Measurements from ENCODE around the gene CDA. TPM values are rescaled to one million over a fixed set of nuclear protein-coding genes. Genes with fewer than 3 reads are reported as not detected.

The CDA gene
- total RNA-seq, 4 donors from 2014 or later = 0.96 to 4.3 (median 3.1) TPM; not detected in 1

DNA sequence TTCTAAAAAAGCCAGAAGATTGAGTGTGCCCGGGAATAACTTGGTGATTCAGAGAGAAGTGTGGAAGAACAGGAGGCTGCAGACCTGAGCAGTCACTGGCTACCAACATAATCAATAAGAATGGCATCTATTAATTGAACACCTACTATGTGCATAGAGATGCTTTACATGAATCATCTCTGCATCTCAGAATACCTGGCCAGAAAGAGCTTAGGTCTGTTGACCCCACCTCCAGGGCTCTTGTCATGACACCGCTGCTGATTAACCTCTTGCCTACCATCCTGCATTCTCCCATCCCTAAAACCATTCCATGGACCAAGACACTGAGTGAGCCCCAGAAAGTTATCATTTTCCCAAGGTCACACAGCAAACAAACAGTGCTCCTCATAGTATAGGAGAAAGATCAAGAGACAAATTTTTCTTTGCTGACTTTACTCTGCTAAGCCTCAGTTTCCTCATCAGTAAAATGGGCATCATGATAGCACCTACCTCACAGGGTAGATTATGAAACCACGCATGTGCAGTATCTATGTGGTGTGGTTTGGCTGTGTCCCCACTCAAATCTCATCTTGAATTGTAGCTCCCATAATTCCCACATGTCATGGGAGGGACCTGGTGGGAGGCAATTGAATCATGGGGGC is 28.1 kb downstream of the CDA start:
- Histone ChIP-seq H3K9me3 (no peaks in the 10 kb centered on the region), H3K4me1 (peaks cover 0 to 31% (median 6%) of the 10 kb centered on the region in 3 donors), H3K36me3 (no peaks in the 10 kb centered on the region), H3K4me3 (no peak overlapping the region), H3K27me3 (no peaks in the 10 kb centered on the region), H3K27ac (peak overlapping the region in 3 of 4 donors; percentile 12 to 60 (median 42))
- WGBS, 2 donors (ENCODE audit: low coverage in 1 of 2) = 63 to 71% methylated on average over 2 to 3 of the region's 3 CpGs
- ATAC-seq = no peak
- TF ChIP-seq POLR2A (IDR thresholded peaks at IDR 0.05) (no peak), EP300 (IDR thresholded peaks at IDR 0.05) (no peak), POLR2AphosphoS5 (IDR thresholded peaks at IDR 0.05) (no peak), CTCF (IDR thresholded peaks at IDR 0.05) (no peak)

- no peak overlapping the region for H3K27ac ChIP-seq
- WGBS, 2 donors (ENCODE audit: low coverage in 1 of 2) = 62% methylated on average over 4 of the region's 4 CpGs; no CpG with 5 or more reads in 1 of the 2 donors
These were observed 29.7 kb downstream of the CDA start for GRCh38 chr1:20618550-20618949.

DNA sequence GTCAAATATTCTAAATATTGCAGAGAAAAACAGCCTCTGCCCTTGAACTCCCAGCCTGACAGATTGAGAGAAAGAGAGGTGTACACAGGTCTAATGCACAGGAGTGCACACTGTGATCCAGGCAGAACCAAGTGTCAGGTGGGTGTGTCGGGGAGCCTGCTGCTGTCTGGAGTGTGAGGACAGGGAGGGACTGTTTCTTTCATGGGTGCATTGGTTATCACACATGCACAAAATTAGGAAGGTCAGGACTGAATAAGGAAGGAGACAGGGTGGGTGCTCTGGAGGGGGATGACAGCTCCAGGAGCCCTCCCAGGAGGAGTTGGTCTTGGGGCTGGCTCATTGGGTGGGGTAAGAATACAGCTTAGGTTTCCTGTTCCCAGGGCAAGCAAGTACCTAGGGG is 31.1 kb downstream of the CDA start:
- H3K4me1 ChIP-seq = peaks cover 0 to 13% (median 3%) of the 10 kb centered on the region in 3 donors
- WGBS, 2 donors (ENCODE audit: low coverage in 1 of 2) = 80 to 86% methylated on average over 1 of the region's 1 CpG
- no peak overlapping the region for H3K4me3 ChIP-seq
- no peaks in the 10 kb centered on the region for H3K36me3 ChIP-seq
- ATAC-seq = no peak
- no peak overlapping the region for H3K27ac ChIP-seq
- H3K9me3 ChIP-seq = no peaks in the 10 kb centered on the region
- peaks cover 9% of the 10 kb centered on the region for H3K27me3 ChIP-seq
- no peak for TF ChIP-seq CTCF (IDR thresholded peaks at IDR 0.05)
- no peak for TF ChIP-seq POLR2AphosphoS5 (IDR thresholded peaks at IDR 0.05)
- TF ChIP-seq EP300 (IDR thresholded peaks at IDR 0.05) = no peak
- no peak for TF ChIP-seq POLR2A (IDR thresholded peaks at IDR 0.05)

More at GRCh38 chr1:20618550-20618949, 29.7 kb downstream of the CDA start:
- Histone ChIP-seq H3K9me3 (no peaks in the 10 kb centered on the region), H3K27me3 (no peaks in the 10 kb centered on the region), H3K36me3 (no peaks in the 10 kb centered on the region), H3K4me1 (peaks cover 0 to 26% (median 6%) of the 10 kb centered on the region in 3 donors), H3K4me3 (no peak overlapping the region)
- TF ChIP-seq EP300 (IDR thresholded peaks at IDR 0.05) = no peak
- no peak for TF ChIP-seq POLR2A (IDR thresholded peaks at IDR 0.05)
- no peak for TF ChIP-seq CTCF (IDR thresholded peaks at IDR 0.05)
- TF ChIP-seq POLR2AphosphoS5 (IDR thresholded peaks at IDR 0.05) = no peak
- no peak for ATAC-seq

GRCh38 chr1:20621012-20621411 is 32.1 kb downstream of the CDA start:
- 76 to 89% methylated on average over 4 of the region's 6 CpGs for WGBS, 2 donors (ENCODE audit: low coverage in 1 of 2)
- H3K36me3 ChIP-seq = no peaks in the 10 kb centered on the region
- no peak for TF ChIP-seq EP300 (IDR thresholded peaks at IDR 0.05)
- no peak for TF ChIP-seq POLR2AphosphoS5 (IDR thresholded peaks at IDR 0.05)
- H3K27ac ChIP-seq = no peak overlapping the region
- peaks cover 0 to 11% (median 3%) of the 10 kb centered on the region in 3 donors for H3K4me1 ChIP-seq
- peaks cover 17% of the 10 kb centered on the region for H3K27me3 ChIP-seq
- ATAC-seq = no peak
- H3K9me3 ChIP-seq = no peaks in the 10 kb centered on the region
- H3K4me3 ChIP-seq = no peak overlapping the region

DNA sequence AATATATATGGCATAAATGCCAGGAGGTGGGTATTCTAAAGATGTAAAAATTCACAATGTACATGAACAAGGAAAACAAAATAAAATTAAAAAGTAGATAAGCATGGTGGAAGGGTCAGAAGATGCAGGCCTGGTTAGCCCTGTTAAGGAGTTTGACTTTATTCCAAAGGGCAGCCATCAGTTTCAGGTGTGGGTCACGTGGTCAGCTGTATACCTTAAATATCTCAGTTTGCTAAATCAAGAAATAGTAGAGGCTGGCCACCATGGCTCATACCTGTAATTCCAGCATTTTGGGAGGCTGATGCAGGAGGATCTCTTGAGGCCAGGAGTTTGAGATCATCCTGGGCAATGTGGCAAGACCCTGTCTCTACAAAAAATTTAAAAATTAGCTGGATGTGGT is 35.8 kb downstream of the CDA start:
- no peaks in the 10 kb centered on the region for H3K36me3 ChIP-seq
- H3K4me1 ChIP-seq = no peaks in the 10 kb centered on the region
- no peak overlapping the region for H3K4me3 ChIP-seq
- no peak overlapping the region for H3K27ac ChIP-seq
- ATAC-seq = no peak
- H3K27me3 ChIP-seq = peaks cover 27% of the 10 kb centered on the region
- H3K9me3 ChIP-seq = no peaks in the 10 kb centered on the region
- no peak for TF ChIP-seq CTCF (IDR thresholded peaks at IDR 0.05)
- TF ChIP-seq POLR2A (IDR thresholded peaks at IDR 0.05) = no peak
- no peak for TF ChIP-seq POLR2AphosphoS5 (IDR thresholded peaks at IDR 0.05)
- TF ChIP-seq EP300 (IDR thresholded peaks at IDR 0.05) = no peak
- WGBS, 2 donors (ENCODE audit: low coverage in 1 of 2) = 100% methylated on average over 1 of the region's 1 CpG; no CpG with 5 or more reads in 1 of the 2 donors
